HCT116 (cell line): ENCODE data around the gene KLHL17. TPM values are rescaled to one million over a fixed set of nuclear protein-coding genes. Genes with fewer than 3 reads are reported as not detected.

ENCODE experiments used
- ATAC-seq: fragments of 200-7000 bp; cut with Tn5 transposase; 2 replicates; pipeline ENCODE4 v1.9.1; 2020; ENCODE audit warnings: mild to moderate bottlenecking, moderate library complexity
- BruUV-seq: library from RNA; stranded (reverse); fragments of 400-500 nt; replicated peaks from 2 replicates; lab custom pipeline; 2021; lab: Mats Ljungman, UMichigan
- CTCF ChIA-PET: fragments of 300-600 bp; sonication (Branson Sonifier 250); formaldehyde crosslinking; loops from one replicate; lab custom pipeline; 2021; ENCODE audit warnings: antibody characterized with exemption; lab: Charles Lee
- POLR2A ChIA-PET: fragments of 300-600, 350-600 bp; sonication (Branson Sonifier 250); formaldehyde crosslinking; loops from one replicate; lab custom pipeline; 2021; ENCODE audit warnings: antibody characterized with exemption; lab: Charles Lee
- RAD21 ChIA-PET, 2 experiments: fragments of 300-600 bp; sonication (Branson Sonifier 250); formaldehyde crosslinking; loops; one replicate each; lab custom pipeline; 2023; ENCODE audit warnings: low total read pairs in 2 of 2; ENCODE audit not compliant: uncharacterized antibody in 2 of 2, unreplicated experiment in 2 of 2, low non-redundant PET in 1 of 2; lab: Charles Lee
- DNase-seq: peaks from one replicate; pipeline ENCODE4 v3.0.0-alpha.2; 2010; ENCODE audit warnings: low read depth, low spot score
- H2AFZ ChIP-seq: fragments of 200-600 bp; shearing (Covaris generic), sonication (generic); 2 replicates; pipeline ENCODE4 v1.6.1; 2017; ENCODE audit warnings: low read depth, mixed run types, mixed read lengths, antibody characterized with exemption, low read length; ENCODE audit not compliant: poor library complexity, severe bottlenecking
- H3K27ac ChIP-seq: 2 replicates; pipeline ENCODE4 v1.5.1; 2012; ENCODE audit warnings: low read depth, low read length
- H3K27me3 ChIP-seq: fragments of 200-600 bp; sonication (generic); 2 replicates; pipeline ENCODE4 v1.6.1; 2016; ENCODE audit warnings: mixed run types, low read length, mixed read lengths; ENCODE audit not compliant: insufficient read depth
- H3K36me3 ChIP-seq, 2 experiments: fragments of 200-500 bp in 1 of 2; fragments of 200-600 bp in 1 of 2; sonication (Bioruptor generic) in 1 of 2; sonication (generic) in 1 of 2; 2 replicates each; pipeline versions ENCODE4 v1.5.1 to v1.6.1; 2014 to 2016; ENCODE audit warnings: low read length in 2 of 2, inconsistent platforms in 1 of 2, mixed read lengths in 1 of 2, mixed run types in 1 of 2; ENCODE audit not compliant: insufficient read depth in 2 of 2, control insufficient read depth in 1 of 2
- H3K4me1 ChIP-seq, 2 experiments: fragments of 200-600 bp in 1 of 2; sonication (generic) in 1 of 2; 2 replicates each; pipeline versions ENCODE4 v1.5.1 to v1.6.1; 2012 to 2017; ENCODE audit warnings: low read length in 2 of 2, inconsistent platforms in 1 of 2, mild to moderate bottlenecking in 1 of 2, mixed read lengths in 1 of 2, mixed run types in 1 of 2, moderate library complexity in 1 of 2; ENCODE audit not compliant: insufficient read depth in 2 of 2, control insufficient read depth in 1 of 2
- H3K4me2 ChIP-seq: fragments of 200-600 bp; sonication (generic); 2 replicates; pipeline ENCODE4 v1.6.1; 2017; ENCODE audit warnings: mixed run types, low read length, mixed read lengths
- H3K4me3 ChIP-seq, 2 experiments: fragments of 200-600 bp in 1 of 2; sonication (generic) in 1 of 2; replicated peaks in 1 of 2; 2 replicates each; pipeline ENCODE4 v1.5.1; 2011 to 2016; ENCODE audit warnings: low read length in 2 of 2, control low read depth in 1 of 2, low read depth in 1 of 2, mild to moderate bottlenecking in 1 of 2, mixed read lengths in 1 of 2, mixed run types in 1 of 2
- H3K79me2 ChIP-seq: fragments of 200-600 bp; sonication (generic); 2 replicates; pipeline ENCODE4 v1.6.1; 2017; ENCODE audit warnings: mild to moderate bottlenecking, mixed run types, low read length, moderate library complexity, mixed read lengths; ENCODE audit not compliant: insufficient read depth
- H3K9ac ChIP-seq: fragments of 200-600 bp; sonication (generic); 2 replicates; pipeline ENCODE4 v1.6.1; 2016; ENCODE audit warnings: low read length, mixed read lengths
- H3K9me2 ChIP-seq: fragments of 200-600 bp; sonication (generic), shearing (Covaris generic); 2 replicates; pipeline ENCODE4 v1.6.1; 2017; ENCODE audit warnings: mixed run types, mild to moderate bottlenecking, moderate library complexity; ENCODE audit not compliant: insufficient read depth
- H3K9me3 ChIP-seq, 2 experiments: fragments of 200-500 bp in 1 of 2; fragments of 200-600 bp in 1 of 2; sonication (Bioruptor generic) in 1 of 2; sonication (generic) in 1 of 2; 2 replicates each; pipeline ENCODE4 v1.6.1; 2014 to 2017; ENCODE audit warnings: low read length in 2 of 2, mixed read lengths in 2 of 2, inconsistent platforms in 1 of 2, low read depth in 1 of 2, mild to moderate bottlenecking in 1 of 2, mixed run types in 1 of 2, moderate library complexity in 1 of 2; ENCODE audit not compliant: control insufficient read depth in 1 of 2, insufficient read depth in 1 of 2
- H4K20me1 ChIP-seq: fragments of 200-600 bp; sonication (generic), shearing (Covaris generic); 2 replicates; pipeline ENCODE4 v1.6.1; 2017; ENCODE audit warnings: mixed run types, mild to moderate bottlenecking, moderate library complexity; ENCODE audit not compliant: insufficient read depth
- EGR1 ChIP-seq: IDR thresholded peaks from 2 replicates; pipeline ENCODE4 v1.6.1; 2012; ENCODE audit warnings: low read depth
- FOSL1 ChIP-seq: IDR thresholded peaks from 2 replicates; pipeline ENCODE4 v1.6.1; 2012; ENCODE audit warnings: low read depth
- POLR2AphosphoS5 ChIP-seq: IDR thresholded peaks from 2 replicates; pipeline ENCODE4 v1.6.1; 2011; ENCODE audit warnings: mild to moderate bottlenecking, low read depth, low read length, moderate library complexity
- intact Hi-C: fragments of 100-400 bp; cut with micrococcal nuclease; formaldehyde crosslinking; loops from 2 replicates; pipeline ENCODE4 v1.10.0; 2022
- total RNA-seq: library from RNA; stranded (reverse); gene quantifications from one replicate; pipeline ENCODE4 v1.2.1, GENCODE V29; 2021; ENCODE audit not compliant: unreplicated experiment
- TF ChIP-seq, protein P1 (sequence below): IDR thresholded peaks from 2 replicates; pipeline ENCODE4 v1.6.1; 2012

KLHL17 gene
- total RNA-seq, 1 experiment from 2014 or later = 100.0 TPM

DNA sequence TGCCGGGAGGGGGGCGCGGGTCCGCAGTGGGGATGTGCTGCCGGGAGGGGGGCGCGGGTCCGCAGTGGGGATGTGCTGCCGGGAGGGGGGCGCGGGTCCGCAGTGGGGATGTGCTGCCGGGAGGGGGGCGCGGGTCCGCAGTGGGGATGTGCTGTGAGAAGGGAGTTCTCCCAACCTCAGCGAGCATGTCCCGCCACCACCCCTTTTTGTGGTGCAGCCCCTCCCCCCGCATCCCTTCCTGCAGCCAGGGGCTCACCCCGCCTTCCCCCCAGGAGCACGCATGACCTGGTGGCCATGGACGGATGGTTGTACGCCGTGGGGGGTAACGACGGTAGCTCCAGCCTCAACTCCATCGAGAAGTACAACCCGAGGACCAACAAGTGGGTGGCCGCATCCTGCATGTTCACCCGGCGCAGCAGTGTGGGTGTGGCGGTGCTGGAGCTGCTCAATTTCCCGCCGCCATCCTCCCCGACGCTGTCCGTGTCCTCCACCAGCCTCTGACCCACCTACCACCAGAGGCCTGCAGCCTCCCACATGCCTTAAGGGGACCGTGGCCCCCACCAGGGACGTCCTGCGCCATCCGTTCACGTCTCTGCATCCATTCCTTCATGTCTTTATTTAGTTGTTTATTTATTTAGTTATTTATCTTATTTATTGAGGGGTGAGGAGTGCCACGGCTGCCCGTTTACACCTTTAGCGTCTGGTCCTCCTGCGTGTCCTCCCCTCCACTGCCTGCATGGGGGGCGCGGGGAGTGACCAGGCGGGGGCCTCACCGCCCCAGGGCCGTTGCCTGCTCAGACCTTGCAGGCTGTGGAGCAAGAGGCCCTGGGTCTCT lies 4.5 kb downstream of the KLHL17 start (continued):
- TF ChIP-seq POLR2AphosphoS5 = no peak; the same call in 1 of the 2 replicates
- TF ChIP-seq, all 23 proteins: peak for 0

DNA sequence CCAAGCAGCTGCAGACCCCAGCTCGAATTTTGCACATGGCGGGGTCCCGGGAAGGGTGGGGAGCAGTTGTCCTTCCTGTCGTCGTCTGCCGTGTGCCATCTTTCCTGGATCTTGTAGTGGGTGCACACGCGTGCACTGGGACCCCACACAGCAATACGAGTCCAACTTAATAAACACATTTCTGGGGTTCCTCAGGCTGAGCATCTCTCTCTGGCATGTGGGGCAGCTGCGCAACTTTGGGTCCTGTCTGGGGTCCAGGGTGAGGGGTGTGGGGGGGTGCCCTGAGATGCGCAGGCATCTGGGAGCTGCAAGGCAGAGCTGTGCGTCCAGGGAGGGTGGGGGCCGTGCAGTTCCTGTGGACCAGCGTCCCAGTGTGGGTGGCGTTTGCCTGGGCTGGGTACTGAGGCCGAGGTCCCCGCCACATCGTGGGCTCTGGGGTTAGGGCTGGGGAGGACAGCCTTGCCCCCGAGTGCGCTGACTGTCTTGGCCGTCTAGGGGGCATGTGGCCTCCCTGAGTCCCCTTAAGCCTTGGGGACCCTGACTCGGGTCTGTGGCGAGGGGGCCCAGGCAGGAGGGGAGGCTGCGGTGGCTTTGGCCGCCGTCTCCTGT lies 5.2 kb downstream of the KLHL17 start:
- ATAC-seq (peak; percentile 13), DNase-seq (no peak)
- Histone ChIP-seq H3K27me3 (no peaks in the 10 kb centered on the region), H3K36me3 (peaks cover 11 to 19% of the 10 kb centered on the region in 2 experiments; a peak in 3 of 4 replicates), H3K4me3 (peak overlapping the region; percentile 74), H3K4me1 (peaks cover 21 to 41% of the 10 kb centered on the region in 2 experiments), H3K9me2 (no peaks in the 10 kb centered on the region), H3K79me2 (peaks cover 20% of the 10 kb centered on the region; the same call in 1 of the 2 replicates), H3K9me3 (no peaks in the 10 kb centered on the region; a peak in 1 of 4 replicates), H3K4me2 (peak overlapping the region; percentile 93), H3K27ac (peak overlapping the region; percentile 100), H3K9ac (peak overlapping the region; percentile 94), H4K20me1 (no peaks in the 10 kb centered on the region), H2AFZ (no peak overlapping the region)
- intact Hi-C loops = no loop called here
- ChIA-PET POLR2A (no interaction called here), RAD21 (no interaction called here), CTCF (no interaction called here)
- BruUV-seq = no TSS peak
- TF ChIP-seq, protein P1, sequence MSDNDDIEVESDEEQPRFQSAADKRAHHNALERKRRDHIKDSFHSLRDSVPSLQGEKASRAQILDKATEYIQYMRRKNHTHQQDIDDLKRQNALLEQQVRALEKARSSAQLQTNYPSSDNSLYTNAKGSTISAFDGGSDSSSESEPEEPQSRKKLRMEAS = no peak
- no peak for TF ChIP-seq FOSL1
- no peak for TF ChIP-seq EGR1
